MM.1S (cell line): ENCODE measurements around the gene AXIN2.

ENCODE experiments used
- EZH2phosphoT487 ChIP-seq: fragments of 300-600 bp; sonication (generic); IDR thresholded peaks from 2 replicates; pipeline ENCODE4 v1.6.1; 2018; ENCODE audit warnings: antibody characterized with exemption, low read length
- TF ChIP-seq, protein P1 (sequence below): fragments of 300-600 bp; sonication (generic); IDR thresholded peaks from 2 replicates; pipeline ENCODE4 v1.5.1; 2016; ENCODE audit warnings: antibody characterized with exemption, low read length, mixed read lengths

DNA sequence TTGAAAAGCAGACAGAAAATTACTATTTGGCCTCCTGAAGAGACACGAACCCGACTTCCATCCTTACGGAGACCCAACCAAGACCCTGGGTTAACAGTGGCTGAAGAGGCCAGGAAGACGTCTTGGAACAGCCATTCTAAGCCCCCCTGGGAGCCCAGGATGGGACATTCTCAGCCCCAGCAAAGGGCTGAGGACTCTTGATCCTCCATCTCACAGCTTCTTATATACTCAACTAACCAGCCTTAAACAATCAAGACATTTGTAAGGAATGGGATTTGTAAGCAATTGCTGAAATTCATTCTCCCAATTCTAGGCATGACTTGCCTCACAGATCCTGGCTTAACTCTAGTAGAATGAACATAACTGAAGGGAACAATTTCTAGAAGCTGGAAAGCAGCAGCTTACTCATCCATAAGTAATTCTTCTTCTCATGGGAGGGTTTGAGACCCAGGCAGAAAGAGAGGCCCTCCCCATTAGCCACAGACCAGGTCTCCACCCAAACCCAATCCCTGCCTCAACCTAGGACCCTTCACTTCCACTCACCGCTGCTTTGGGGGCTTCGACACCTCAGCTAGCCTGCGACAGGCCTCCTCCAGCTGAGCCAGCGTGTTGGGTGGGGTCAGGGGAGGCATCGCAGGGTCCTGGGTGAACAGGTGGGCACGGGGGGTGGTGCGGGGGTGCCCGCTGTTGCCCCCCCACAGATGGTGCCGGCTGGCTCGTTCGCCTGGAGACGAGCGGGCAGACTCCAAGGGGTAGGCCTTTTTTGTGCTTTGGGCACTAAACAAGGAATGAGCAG is 25.5 kb downstream of the AXIN2 start:
- TF ChIP-seq, protein P1, sequence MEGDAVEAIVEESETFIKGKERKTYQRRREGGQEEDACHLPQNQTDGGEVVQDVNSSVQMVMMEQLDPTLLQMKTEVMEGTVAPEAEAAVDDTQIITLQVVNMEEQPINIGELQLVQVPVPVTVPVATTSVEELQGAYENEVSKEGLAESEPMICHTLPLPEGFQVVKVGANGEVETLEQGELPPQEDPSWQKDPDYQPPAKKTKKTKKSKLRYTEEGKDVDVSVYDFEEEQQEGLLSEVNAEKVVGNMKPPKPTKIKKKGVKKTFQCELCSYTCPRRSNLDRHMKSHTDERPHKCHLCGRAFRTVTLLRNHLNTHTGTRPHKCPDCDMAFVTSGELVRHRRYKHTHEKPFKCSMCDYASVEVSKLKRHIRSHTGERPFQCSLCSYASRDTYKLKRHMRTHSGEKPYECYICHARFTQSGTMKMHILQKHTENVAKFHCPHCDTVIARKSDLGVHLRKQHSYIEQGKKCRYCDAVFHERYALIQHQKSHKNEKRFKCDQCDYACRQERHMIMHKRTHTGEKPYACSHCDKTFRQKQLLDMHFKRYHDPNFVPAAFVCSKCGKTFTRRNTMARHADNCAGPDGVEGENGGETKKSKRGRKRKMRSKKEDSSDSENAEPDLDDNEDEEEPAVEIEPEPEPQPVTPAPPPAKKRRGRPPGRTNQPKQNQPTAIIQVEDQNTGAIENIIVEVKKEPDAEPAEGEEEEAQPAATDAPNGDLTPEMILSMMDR = no peak
- no peak for TF ChIP-seq EZH2phosphoT487
